ENCODE results near the gene HMCN1.

The HMCN1 gene

GRCh38 chr1:186078245-186078644 is 344.1 kb downstream of the HMCN1 start:
- no peaks in the 10 kb centered on the region for H3K79me2 ChIP-seq (ENCODE audit: control insufficient read depth, insufficient read depth, low read length, poor library complexity)
- no peak overlapping the region for H2BK120ac ChIP-seq (ENCODE audit: insufficient read depth, low read length, poor library complexity)
- no CpG with 5 or more reads among the region's 2 CpGs for WGBS (ENCODE audit: extremely low coverage, insufficient coverage, insufficient read length)

GRCh38 chr1:186079084-186079684 is 345.0 kb downstream of the HMCN1 start:
- H2BK120ac ChIP-seq (ENCODE audit: insufficient read depth, low read length, poor library complexity) = no peak overlapping the region
- H3K18ac ChIP-seq (ENCODE audit: low read length) = no peak overlapping the region
- no peaks in the 10 kb centered on the region for H3K36me3 ChIP-seq (ENCODE audit: control insufficient read depth in 1 of 2, insufficient read depth in 2 of 2, low read length in 2 of 2)
- no peaks in the 10 kb centered on the region for H3K9me3 ChIP-seq (ENCODE audit: insufficient read depth, low read depth, low read length)
- H3K79me1 ChIP-seq (ENCODE audit: low read length) = no peaks in the 10 kb centered on the region
- no peak overlapping the region for H3K9ac ChIP-seq (ENCODE audit: low read length)
- H2BK12ac ChIP-seq (ENCODE audit: low read length) = no peak overlapping the region
- no peak overlapping the region for H3K14ac ChIP-seq (ENCODE audit: low read length)
- no peak overlapping the region for H2AFZ ChIP-seq (ENCODE audit: insufficient read depth, low read length, poor library complexity)
- no peak overlapping the region for H3K27ac ChIP-seq (ENCODE audit: low read depth, low read length)
- DNase-seq = no peak
- H4K12ac ChIP-seq (ENCODE audit: low read depth, low read length) = no peak overlapping the region
- H3K4me3 ChIP-seq (ENCODE audit: low read depth, low read length) = no peak overlapping the region
- no peak overlapping the region for H4K91ac ChIP-seq (ENCODE audit: low read depth, low read length)
- no peaks in the 10 kb centered on the region for H3K79me2 ChIP-seq (ENCODE audit: control insufficient read depth, insufficient read depth, low read length, poor library complexity)
- H2BK5ac ChIP-seq (ENCODE audit: low read depth, low read length, poor library complexity) = no peak overlapping the region
- H3K4me2 ChIP-seq (ENCODE audit: low read length) = no peak overlapping the region
- H2AK5ac ChIP-seq (ENCODE audit: low read length) = no peak overlapping the region
- no CpG with 5 or more reads among the region's 7 CpGs for WGBS (ENCODE audit: extremely low coverage, insufficient coverage, insufficient read length)
- H3K4ac ChIP-seq (ENCODE audit: low read depth, low read length) = no peak overlapping the region
- H3K4me1 ChIP-seq (ENCODE audit: control insufficient read depth in 1 of 2, insufficient read depth in 2 of 2, low read length in 2 of 2) = no peaks in the 10 kb centered on the region
- H3K23ac ChIP-seq (ENCODE audit: low read length) = no peak overlapping the region
- no peak overlapping the region for H4K8ac ChIP-seq (ENCODE audit: low read depth, low read length)
- H3K27me3 ChIP-seq (ENCODE audit: insufficient read depth, low read length) = no peaks in the 10 kb centered on the region

More at GRCh38 chr1:186078245-186078644, 344.1 kb downstream of the HMCN1 start:
- no peak overlapping the region for H4K91ac ChIP-seq (ENCODE audit: low read depth, low read length)
- no peaks in the 10 kb centered on the region for H3K79me1 ChIP-seq (ENCODE audit: low read length)
- no peak for DNase-seq
- no peak overlapping the region for H3K9ac ChIP-seq (ENCODE audit: low read length)
- no peaks in the 10 kb centered on the region for H3K27me3 ChIP-seq (ENCODE audit: insufficient read depth, low read length)
- no peak overlapping the region for H2AK5ac ChIP-seq (ENCODE audit: low read length)
- no peak overlapping the region for H3K23ac ChIP-seq (ENCODE audit: low read length)
- no peak overlapping the region for H3K18ac ChIP-seq (ENCODE audit: low read length)
- H3K27ac ChIP-seq (ENCODE audit: low read depth, low read length) = no peak overlapping the region
- no peak overlapping the region for H4K12ac ChIP-seq (ENCODE audit: low read depth, low read length)
- H3K36me3 ChIP-seq (ENCODE audit: control insufficient read depth in 1 of 2, insufficient read depth in 2 of 2, low read length in 2 of 2) = no peaks in the 10 kb centered on the region
- H3K4me2 ChIP-seq (ENCODE audit: low read length) = no peak overlapping the region
- H2AFZ ChIP-seq (ENCODE audit: insufficient read depth, low read length, poor library complexity) = no peak overlapping the region
- H2BK5ac ChIP-seq (ENCODE audit: low read depth, low read length, poor library complexity) = no peak overlapping the region
- no peak overlapping the region for H3K4me3 ChIP-seq (ENCODE audit: low read depth, low read length)
- no peaks in the 10 kb centered on the region for H3K9me3 ChIP-seq (ENCODE audit: insufficient read depth, low read depth, low read length)
- no peak overlapping the region for H3K14ac ChIP-seq (ENCODE audit: low read length)
- no peaks in the 10 kb centered on the region for H3K4me1 ChIP-seq (ENCODE audit: control insufficient read depth in 1 of 2, insufficient read depth in 2 of 2, low read length in 2 of 2)
- no peak overlapping the region for H4K8ac ChIP-seq (ENCODE audit: low read depth, low read length)
- no peak overlapping the region for H3K4ac ChIP-seq (ENCODE audit: low read depth, low read length)
- no peak overlapping the region for H2BK12ac ChIP-seq (ENCODE audit: low read length)

GRCh38 chr1:186082235-186082937 is 348.2 kb downstream of the HMCN1 start:
- Histone ChIP-seq H2AFZ (ENCODE audit: insufficient read depth, low read length, poor library complexity) (no peak overlapping the region), H3K79me2 (ENCODE audit: control insufficient read depth, insufficient read depth, low read length, poor library complexity) (no peaks in the 10 kb centered on the region), H4K12ac (ENCODE audit: low read depth, low read length) (no peak overlapping the region), H3K4ac (ENCODE audit: low read depth, low read length) (no peak overlapping the region), H3K9me3 (ENCODE audit: insufficient read depth, low read depth, low read length) (no peaks in the 10 kb centered on the region), H2AK5ac (ENCODE audit: low read length) (no peak overlapping the region), H3K4me3 (ENCODE audit: low read depth, low read length) (no peak overlapping the region), H3K27me3 (ENCODE audit: insufficient read depth, low read length) (no peaks in the 10 kb centered on the region), H3K9ac (ENCODE audit: low read length) (no peak overlapping the region), H3K36me3 (ENCODE audit: control insufficient read depth in 1 of 2, insufficient read depth in 2 of 2, low read length in 2 of 2) (no peaks in the 10 kb centered on the region), H3K27ac (ENCODE audit: low read depth, low read length) (no peak overlapping the region), H3K18ac (ENCODE audit: low read length) (no peak overlapping the region), H2BK120ac (ENCODE audit: insufficient read depth, low read length, poor library complexity) (peak overlapping the region; percentile 51), H3K14ac (ENCODE audit: low read length) (no peak overlapping the region), H3K4me1 (ENCODE audit: control insufficient read depth in 1 of 2, insufficient read depth in 2 of 2, low read length in 2 of 2) (no peaks in the 10 kb centered on the region), H3K23ac (ENCODE audit: low read length) (no peak overlapping the region), H4K8ac (ENCODE audit: low read depth, low read length) (no peak overlapping the region), H3K79me1 (ENCODE audit: low read length) (no peaks in the 10 kb centered on the region), H4K91ac (ENCODE audit: low read depth, low read length) (no peak overlapping the region), H2BK5ac (ENCODE audit: low read depth, low read length, poor library complexity) (no peak overlapping the region), H3K4me2 (ENCODE audit: low read length) (no peak overlapping the region), H2BK12ac (ENCODE audit: low read length) (no peak overlapping the region)
- no CpG with 5 or more reads among the region's 6 CpGs for WGBS (ENCODE audit: extremely low coverage, insufficient coverage, insufficient read length)
- peak in 1 of 2 donors; percentile 51 for DNase-seq

DNA sequence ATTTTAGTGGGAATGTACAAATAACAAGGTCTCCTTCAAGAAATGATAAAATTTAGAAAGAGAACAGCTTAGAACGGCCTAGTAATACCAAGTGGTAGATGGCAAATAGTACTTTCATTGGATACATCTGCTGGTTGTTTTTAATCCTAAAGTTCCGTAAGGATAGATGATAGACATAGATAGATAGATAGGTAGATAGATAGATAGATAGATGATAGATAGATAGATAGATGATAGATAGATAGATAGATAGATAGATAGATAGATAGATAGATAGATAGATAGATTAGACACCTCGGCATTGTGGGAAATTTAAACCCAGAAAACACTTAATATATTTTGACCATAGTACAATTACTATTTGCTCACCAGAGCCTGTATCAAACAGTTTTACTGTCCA is 352.4 kb downstream of the HMCN1 start:
- WGBS (ENCODE audit: extremely low coverage, insufficient coverage, insufficient read length) = no CpG with 5 or more reads among the region's 3 CpGs
- Histone ChIP-seq H3K23ac (ENCODE audit: low read length) (no peak overlapping the region), H3K27me3 (ENCODE audit: insufficient read depth, low read length) (no peaks in the 10 kb centered on the region), H4K12ac (ENCODE audit: low read depth, low read length) (no peak overlapping the region), H3K27ac (ENCODE audit: low read depth, low read length) (no peak overlapping the region), H3K4me2 (ENCODE audit: low read length) (no peak overlapping the region), H3K9ac (ENCODE audit: low read length) (no peak overlapping the region), H4K8ac (ENCODE audit: low read depth, low read length) (no peak overlapping the region), H3K18ac (ENCODE audit: low read length) (no peak overlapping the region), H3K79me1 (ENCODE audit: low read length) (no peaks in the 10 kb centered on the region), H2AK5ac (ENCODE audit: low read length) (no peak overlapping the region), H2BK12ac (ENCODE audit: low read length) (no peak overlapping the region), H2AFZ (ENCODE audit: insufficient read depth, low read length, poor library complexity) (no peak overlapping the region), H3K36me3 (ENCODE audit: control insufficient read depth in 1 of 2, insufficient read depth in 2 of 2, low read length in 2 of 2) (no peaks in the 10 kb centered on the region), H4K91ac (ENCODE audit: low read depth, low read length) (no peak overlapping the region), H3K4me1 (ENCODE audit: control insufficient read depth in 1 of 2, insufficient read depth in 2 of 2, low read length in 2 of 2) (no peaks in the 10 kb centered on the region), H3K4me3 (ENCODE audit: low read depth, low read length) (no peak overlapping the region), H3K14ac (ENCODE audit: low read length) (no peak overlapping the region), H3K79me2 (ENCODE audit: control insufficient read depth, insufficient read depth, low read length, poor library complexity) (no peaks in the 10 kb centered on the region), H3K9me3 (ENCODE audit: insufficient read depth, low read depth, low read length) (no peaks in the 10 kb centered on the region), H3K4ac (ENCODE audit: low read depth, low read length) (no peak overlapping the region), H2BK5ac (ENCODE audit: low read depth, low read length, poor library complexity) (no peak overlapping the region), H2BK120ac (ENCODE audit: insufficient read depth, low read length, poor library complexity) (no peak overlapping the region)
- DNase-seq = no peak

Data from trophoblast cell (in vitro differentiated cells and primary cell).